SU-DHL-6 (cell line): ENCODE results near the gene TEKTIP1.
"Not testable (repeated sequence)": the region's sequence is repeated elsewhere in the genome, so short reads cannot be mapped to it uniquely, and the experiment has no call there.

ENCODE experiments used
- CTCF ChIP-seq: fragments of 200-600 bp; sonication (generic); IDR thresholded peaks from one replicate; pipeline ENCODE4 v1.5.1; 2017; ENCODE audit warnings: antibody characterized with exemption, mild to moderate bottlenecking, low read length, moderate library complexity; ENCODE audit not compliant: insufficient read depth, poor library complexity, severe bottlenecking
- EZH2phosphoT487 ChIP-seq: fragments of 200-600 bp; sonication (generic), shearing (Covaris generic); conservative IDR thresholded peaks from 2 replicates; pipeline ENCODE4 v1.6.1; 2018; ENCODE audit warnings: mild to moderate bottlenecking, antibody characterized with exemption, low read length, moderate library complexity, mixed read lengths

- not testable (repeated sequence) for TF ChIP-seq CTCF, EZH2phosphoT487
Observed at GRCh38 chr19:3570042-3570441, 31.1 kb downstream of the TEKTIP1 start.
